PC-3 (cell line): ENCODE measurements around the gene SLC38A11.
"Not testable (repeated sequence)": the region's sequence is repeated elsewhere in the genome, so short reads cannot be mapped to it uniquely, and the experiment has no call there.

Experiments
- EZH2 ChIP-seq: fragments of 300-600 bp; sonication (generic); IDR thresholded peaks from one replicate; pipeline ENCODE4 v1.6.1; 2017; ENCODE audit warnings: antibody characterized with exemption, mild to moderate bottlenecking, low read length; ENCODE audit not compliant: unreplicated experiment
- EZH2phosphoT487 ChIP-seq: fragments of 300-600 bp; sonication (generic); IDR thresholded peaks from 2 replicates; pipeline ENCODE4 v1.6.1; 2018; ENCODE audit warnings: mild to moderate bottlenecking, antibody characterized with exemption, low read length, borderline replicate concordance
- TF ChIP-seq, protein P1 (sequence below): fragments of 300-600 bp; sonication (generic); conservative IDR thresholded peaks from 2 replicates; pipeline ENCODE4 v1.5.1; 2017; ENCODE audit warnings: antibody characterized with exemption, low read depth, mild to moderate bottlenecking, low read length

- TF ChIP-seq, protein P1, sequence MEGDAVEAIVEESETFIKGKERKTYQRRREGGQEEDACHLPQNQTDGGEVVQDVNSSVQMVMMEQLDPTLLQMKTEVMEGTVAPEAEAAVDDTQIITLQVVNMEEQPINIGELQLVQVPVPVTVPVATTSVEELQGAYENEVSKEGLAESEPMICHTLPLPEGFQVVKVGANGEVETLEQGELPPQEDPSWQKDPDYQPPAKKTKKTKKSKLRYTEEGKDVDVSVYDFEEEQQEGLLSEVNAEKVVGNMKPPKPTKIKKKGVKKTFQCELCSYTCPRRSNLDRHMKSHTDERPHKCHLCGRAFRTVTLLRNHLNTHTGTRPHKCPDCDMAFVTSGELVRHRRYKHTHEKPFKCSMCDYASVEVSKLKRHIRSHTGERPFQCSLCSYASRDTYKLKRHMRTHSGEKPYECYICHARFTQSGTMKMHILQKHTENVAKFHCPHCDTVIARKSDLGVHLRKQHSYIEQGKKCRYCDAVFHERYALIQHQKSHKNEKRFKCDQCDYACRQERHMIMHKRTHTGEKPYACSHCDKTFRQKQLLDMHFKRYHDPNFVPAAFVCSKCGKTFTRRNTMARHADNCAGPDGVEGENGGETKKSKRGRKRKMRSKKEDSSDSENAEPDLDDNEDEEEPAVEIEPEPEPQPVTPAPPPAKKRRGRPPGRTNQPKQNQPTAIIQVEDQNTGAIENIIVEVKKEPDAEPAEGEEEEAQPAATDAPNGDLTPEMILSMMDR, result not testable (repeated sequence)
- not testable (repeated sequence) for TF ChIP-seq EZH2, EZH2phosphoT487
Observed at GRCh38 chr2:164976875-164977470, 21.6 kb upstream of the SLC38A11 start.
